HCT116 (cell line): ENCODE results near the gene CISH. TPM values are rescaled to one million over a fixed set of nuclear protein-coding genes. Genes with fewer than 3 reads are reported as not detected.

Experiments
- ATAC-seq: fragments of 200-7000 bp; cut with Tn5 transposase; 2 replicates; pipeline ENCODE4 v1.9.1; 2020; ENCODE audit warnings: mild to moderate bottlenecking, moderate library complexity
- BruUV-seq: library from RNA; stranded (reverse); fragments of 400-500 nt; replicated peaks from 2 replicates; lab custom pipeline; 2021; lab: Mats Ljungman, UMichigan
- CTCF ChIA-PET: fragments of 300-600 bp; sonication (Branson Sonifier 250); formaldehyde crosslinking; loops from one replicate; lab custom pipeline; 2021; ENCODE audit warnings: antibody characterized with exemption; lab: Charles Lee
- POLR2A ChIA-PET: fragments of 300-600, 350-600 bp; sonication (Branson Sonifier 250); formaldehyde crosslinking; loops from one replicate; lab custom pipeline; 2021; ENCODE audit warnings: antibody characterized with exemption; lab: Charles Lee
- RAD21 ChIA-PET, 2 experiments: fragments of 300-600 bp; sonication (Branson Sonifier 250); formaldehyde crosslinking; loops; one replicate each; lab custom pipeline; 2023; ENCODE audit warnings: low total read pairs in 2 of 2; ENCODE audit not compliant: uncharacterized antibody in 2 of 2, unreplicated experiment in 2 of 2, low non-redundant PET in 1 of 2; lab: Charles Lee
- DNase-seq: peaks from one replicate; pipeline ENCODE4 v3.0.0-alpha.2; 2010; ENCODE audit warnings: low read depth, low spot score
- H2AFZ ChIP-seq: fragments of 200-600 bp; shearing (Covaris generic), sonication (generic); 2 replicates; pipeline ENCODE4 v1.6.1; 2017; ENCODE audit warnings: low read depth, mixed run types, mixed read lengths, antibody characterized with exemption, low read length; ENCODE audit not compliant: poor library complexity, severe bottlenecking
- H3K27ac ChIP-seq: 2 replicates; pipeline ENCODE4 v1.5.1; 2012; ENCODE audit warnings: low read depth, low read length
- H3K27me3 ChIP-seq: fragments of 200-600 bp; sonication (generic); 2 replicates; pipeline ENCODE4 v1.6.1; 2016; ENCODE audit warnings: mixed run types, low read length, mixed read lengths; ENCODE audit not compliant: insufficient read depth
- H3K36me3 ChIP-seq, 2 experiments: fragments of 200-500 bp in 1 of 2; fragments of 200-600 bp in 1 of 2; sonication (Bioruptor generic) in 1 of 2; sonication (generic) in 1 of 2; 2 replicates each; pipeline versions ENCODE4 v1.5.1 to v1.6.1; 2014 to 2016; ENCODE audit warnings: low read length in 2 of 2, inconsistent platforms in 1 of 2, mixed read lengths in 1 of 2, mixed run types in 1 of 2; ENCODE audit not compliant: insufficient read depth in 2 of 2, control insufficient read depth in 1 of 2
- H3K4me1 ChIP-seq, 2 experiments: fragments of 200-600 bp in 1 of 2; sonication (generic) in 1 of 2; 2 replicates each; pipeline versions ENCODE4 v1.5.1 to v1.6.1; 2012 to 2017; ENCODE audit warnings: low read length in 2 of 2, inconsistent platforms in 1 of 2, mild to moderate bottlenecking in 1 of 2, mixed read lengths in 1 of 2, mixed run types in 1 of 2, moderate library complexity in 1 of 2; ENCODE audit not compliant: insufficient read depth in 2 of 2, control insufficient read depth in 1 of 2
- H3K4me2 ChIP-seq: fragments of 200-600 bp; sonication (generic); 2 replicates; pipeline ENCODE4 v1.6.1; 2017; ENCODE audit warnings: mixed run types, low read length, mixed read lengths
- H3K4me3 ChIP-seq, 2 experiments: fragments of 200-600 bp in 1 of 2; sonication (generic) in 1 of 2; replicated peaks in 1 of 2; 2 replicates each; pipeline ENCODE4 v1.5.1; 2011 to 2016; ENCODE audit warnings: low read length in 2 of 2, control low read depth in 1 of 2, low read depth in 1 of 2, mild to moderate bottlenecking in 1 of 2, mixed read lengths in 1 of 2, mixed run types in 1 of 2
- H3K79me2 ChIP-seq: fragments of 200-600 bp; sonication (generic); 2 replicates; pipeline ENCODE4 v1.6.1; 2017; ENCODE audit warnings: mild to moderate bottlenecking, mixed run types, low read length, moderate library complexity, mixed read lengths; ENCODE audit not compliant: insufficient read depth
- H3K9ac ChIP-seq: fragments of 200-600 bp; sonication (generic); 2 replicates; pipeline ENCODE4 v1.6.1; 2016; ENCODE audit warnings: low read length, mixed read lengths
- H3K9me2 ChIP-seq: fragments of 200-600 bp; sonication (generic), shearing (Covaris generic); 2 replicates; pipeline ENCODE4 v1.6.1; 2017; ENCODE audit warnings: mixed run types, mild to moderate bottlenecking, moderate library complexity; ENCODE audit not compliant: insufficient read depth
- H3K9me3 ChIP-seq, 2 experiments: fragments of 200-500 bp in 1 of 2; fragments of 200-600 bp in 1 of 2; sonication (Bioruptor generic) in 1 of 2; sonication (generic) in 1 of 2; 2 replicates each; pipeline ENCODE4 v1.6.1; 2014 to 2017; ENCODE audit warnings: low read length in 2 of 2, mixed read lengths in 2 of 2, inconsistent platforms in 1 of 2, low read depth in 1 of 2, mild to moderate bottlenecking in 1 of 2, mixed run types in 1 of 2, moderate library complexity in 1 of 2; ENCODE audit not compliant: control insufficient read depth in 1 of 2, insufficient read depth in 1 of 2
- H4K20me1 ChIP-seq: fragments of 200-600 bp; sonication (generic), shearing (Covaris generic); 2 replicates; pipeline ENCODE4 v1.6.1; 2017; ENCODE audit warnings: mixed run types, mild to moderate bottlenecking, moderate library complexity; ENCODE audit not compliant: insufficient read depth
- ATF3 ChIP-seq: IDR thresholded peaks from 2 replicates; pipeline ENCODE4 v1.6.1; 2012
- CEBPB ChIP-seq: IDR thresholded peaks from 2 replicates; pipeline ENCODE4 v1.6.1; 2012; ENCODE audit warnings: low read depth
- EZH2 ChIP-seq: fragments of 200-600 bp; sonication (generic); IDR thresholded peaks from 2 replicates; pipeline ENCODE4 v1.6.1; 2017; ENCODE audit warnings: antibody characterized with exemption, mixed run types
- MAX ChIP-seq: IDR thresholded peaks from 2 replicates; pipeline ENCODE4 v1.6.1; 2012
- POLR2A ChIP-seq: IDR thresholded peaks from 2 replicates; pipeline ENCODE4 v1.7.0; 2011; ENCODE audit warnings: borderline replicate concordance; ENCODE audit not compliant: insufficient read depth, insufficient read length; ENCODE audit errors: extremely low read depth
- REST ChIP-seq: IDR thresholded peaks from 2 replicates; pipeline ENCODE4 v1.6.1; 2012; ENCODE audit warnings: low read depth
- SIN3A ChIP-seq: IDR thresholded peaks from 2 replicates; pipeline ENCODE4 v1.6.1; 2012; ENCODE audit warnings: low read depth
- SP1 ChIP-seq: IDR thresholded peaks from 2 replicates; pipeline ENCODE4 v1.6.1; 2012; ENCODE audit warnings: low read depth
- TCF7L2 ChIP-seq: IDR thresholded peaks from 2 replicates; pipeline ENCODE4 v1.7.0; 2011; ENCODE audit warnings: borderline replicate concordance, inconsistent platforms; ENCODE audit not compliant: insufficient read depth, insufficient read length; ENCODE audit errors: extremely low read depth
- ZNF274 ChIP-seq: fragments of 200-500 bp; sonication (Bioruptor generic); IDR thresholded peaks from 2 replicates; pipeline ENCODE4 v1.6.1; 2014; ENCODE audit warnings: mild to moderate bottlenecking, low read depth, low read length, inconsistent platforms
- intact Hi-C: fragments of 100-400 bp; cut with micrococcal nuclease; formaldehyde crosslinking; loops from 2 replicates; pipeline ENCODE4 v1.10.0; 2022
- total RNA-seq: library from RNA; stranded (reverse); gene quantifications from one replicate; pipeline ENCODE4 v1.2.1, GENCODE V29; 2021; ENCODE audit not compliant: unreplicated experiment

Gene CISH
- total RNA-seq, 1 experiment from 2014 or later: 4.5 TPM

GRCh38 chr3:50658416-50658815 is 46.8 kb upstream of the CISH start:
- DNase-seq (no peak), ATAC-seq (no peak)
- H3K9ac ChIP-seq: no peak overlapping the region
- intact Hi-C loops: no loop called here
- TF ChIP-seq MAX (no peak), EZH2 (no peak), SIN3A (no peak), ZNF274 (no peak), SP1 (no peak), REST (no peak), CEBPB (no peak), POLR2A (no peak), TCF7L2 (no peak), ATF3 (no peak)
- H3K9me3 ChIP-seq: no peaks in the 10 kb centered on the region
- H3K79me2 ChIP-seq: no peaks in the 10 kb centered on the region
- H3K4me2 ChIP-seq: no peak overlapping the region
- RAD21 ChIA-PET: no interaction called here
- H3K9me2 ChIP-seq: no peaks in the 10 kb centered on the region
- H4K20me1 ChIP-seq: no peaks in the 10 kb centered on the region
- BruUV-seq: no TSS peak
- H3K4me1 ChIP-seq: peaks cover 9 to 29% of the 10 kb centered on the region in 2 experiments
- H3K36me3 ChIP-seq: no peaks in the 10 kb centered on the region
- POLR2A ChIA-PET: interaction anchor here (0.6 kb wide), 1 partner anchor 11 kb away, joined by 4 read pairs; no protein-coding TSS in a partner anchor
- H3K4me3 ChIP-seq: no peak overlapping the region
- no peaks in the 10 kb centered on the region for H3K27me3 ChIP-seq
- H2AFZ ChIP-seq: no peak overlapping the region
- CTCF ChIA-PET: no interaction called here
- H3K27ac ChIP-seq: no peak overlapping the region
